ENCODE measurements around the gene EFR3B.

EFR3B gene

GRCh38 chr2:25035537-25036220, 6.2 kb upstream of the EFR3B start:
- no peak for DNase-seq (ENCODE audit: low spot score)

- DNase-seq (ENCODE audit: low spot score), result no peak
Measured at GRCh38 chr2:25036221-25036559, 5.7 kb upstream of the EFR3B start.

DNA sequence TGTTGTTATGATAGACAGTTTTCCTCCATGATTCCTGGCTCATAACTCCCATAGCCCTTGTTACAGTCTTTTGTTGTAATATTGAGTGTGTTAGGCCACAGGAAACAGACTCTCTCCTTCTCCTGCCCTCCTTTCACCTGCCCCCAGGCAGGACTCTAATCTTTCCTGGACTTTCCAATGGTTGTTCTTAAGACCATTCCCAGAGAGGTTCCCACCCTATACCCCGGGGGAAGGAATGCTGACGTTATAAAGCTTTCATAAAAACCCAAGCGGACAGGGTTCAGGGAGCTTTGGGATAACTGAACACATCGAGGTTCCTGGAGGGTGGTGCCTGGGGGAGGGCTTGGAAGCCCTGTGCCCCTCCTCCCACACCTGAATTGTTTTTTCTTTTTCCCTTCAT, 2.8 kb upstream of the EFR3B start:
- no peak for DNase-seq (ENCODE audit: low spot score)

- DNase-seq (ENCODE audit: low spot score), result peak; percentile 87
Measured at GRCh38 chr2:25041307-25041927, 459 bp upstream of the EFR3B start.

- DNase-seq (ENCODE audit: low spot score), result peak; percentile 27
Measured at GRCh38 chr2:25042321-25043240, 705 bp downstream of the EFR3B start.

DNA sequence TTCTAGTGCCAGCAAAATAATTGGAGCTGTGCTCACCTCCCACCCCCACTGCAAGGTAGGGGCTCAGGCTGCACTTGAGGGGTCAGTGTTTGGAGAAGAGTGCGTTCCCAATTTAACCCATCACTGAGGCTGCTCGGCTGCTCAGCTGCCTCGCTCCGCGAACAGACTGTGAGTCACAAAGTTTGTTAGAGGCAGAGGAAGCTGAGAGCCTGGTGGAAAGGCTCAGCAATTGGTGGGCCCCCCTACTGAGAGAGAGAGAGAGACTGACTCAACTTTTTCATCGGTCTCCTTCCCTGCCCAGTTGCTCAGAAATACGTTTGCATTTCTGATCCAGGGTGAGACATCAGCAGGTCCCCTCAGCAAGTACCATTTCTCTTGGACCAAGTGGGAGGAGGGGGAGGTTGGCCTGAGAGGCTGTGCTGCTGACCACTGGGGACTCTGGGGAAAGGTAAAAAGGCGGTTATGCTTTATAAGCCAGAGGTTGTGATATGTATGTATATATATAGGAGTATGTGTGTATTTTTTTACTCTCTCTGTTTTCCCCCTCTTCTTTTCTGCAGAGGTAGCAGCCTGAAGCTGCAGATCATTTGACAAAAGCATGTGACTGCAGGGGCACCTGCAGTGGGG, 1.5 kb downstream of the EFR3B start:
- peak; percentile 89 for DNase-seq (ENCODE audit: low spot score)

- no peak for DNase-seq (ENCODE audit: low spot score)
Measured at GRCh38 chr2:25044011-25044410, 2.1 kb downstream of the EFR3B start.

GRCh38 chr2:25044990-25045389, 3.1 kb downstream of the EFR3B start:
- DNase-seq (ENCODE audit: low spot score), result peak; percentile 31

- no peak for DNase-seq (ENCODE audit: low spot score)
Measured at GRCh38 chr2:25049422-25049821, 7.5 kb downstream of the EFR3B start.

- DNase-seq (ENCODE audit: low spot score), result no peak
Measured at GRCh38 chr2:25050128-25050527, 8.3 kb downstream of the EFR3B start.

GRCh38 chr2:25053041-25053440, 11.2 kb downstream of the EFR3B start:
- DNase-seq (ENCODE audit: low spot score), result no peak

GRCh38 chr2:25054720-25055119, 12.8 kb downstream of the EFR3B start:
- no peak for DNase-seq (ENCODE audit: low spot score)

DNA sequence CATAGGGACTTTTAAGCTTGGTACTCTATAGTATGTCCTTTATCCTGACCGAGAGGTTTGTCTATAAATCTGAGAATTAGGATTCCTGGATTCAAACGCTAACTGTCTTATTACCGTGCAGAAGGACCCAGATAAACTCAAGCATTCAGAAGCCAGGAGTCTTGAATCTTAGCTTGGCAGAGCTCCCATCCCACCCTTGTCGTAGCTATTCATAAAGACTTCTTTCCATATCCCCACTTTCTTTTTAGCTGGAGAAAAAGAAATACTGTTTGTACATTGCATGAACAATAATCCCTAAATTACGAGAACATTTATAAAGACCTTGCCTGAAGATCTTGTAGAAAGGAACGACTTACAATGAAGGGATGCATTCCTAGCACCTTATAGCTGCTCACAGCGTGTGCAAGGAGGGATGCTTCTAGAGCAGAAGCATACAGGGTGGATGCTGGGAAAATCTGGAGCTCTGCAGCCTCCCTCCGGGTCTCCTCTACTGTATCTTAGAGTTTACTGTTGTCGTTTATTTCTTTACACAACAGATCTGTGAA, 13.6 kb downstream of the EFR3B start:
- DNase-seq (ENCODE audit: low spot score), result no peak

- no peak for DNase-seq (ENCODE audit: low spot score)
Measured at GRCh38 chr2:25056098-25056821, 14.4 kb downstream of the EFR3B start.

GRCh38 chr2:25062511-25062917, 20.6 kb downstream of the EFR3B start:
- DNase-seq (ENCODE audit: low spot score), result no peak

GRCh38 chr2:25063876-25064660, 22.2 kb downstream of the EFR3B start:
- DNase-seq (ENCODE audit: low spot score), result no peak

- DNase-seq (ENCODE audit: low spot score), result no peak
Measured at GRCh38 chr2:25065768-25066167, 23.9 kb downstream of the EFR3B start.

DNA sequence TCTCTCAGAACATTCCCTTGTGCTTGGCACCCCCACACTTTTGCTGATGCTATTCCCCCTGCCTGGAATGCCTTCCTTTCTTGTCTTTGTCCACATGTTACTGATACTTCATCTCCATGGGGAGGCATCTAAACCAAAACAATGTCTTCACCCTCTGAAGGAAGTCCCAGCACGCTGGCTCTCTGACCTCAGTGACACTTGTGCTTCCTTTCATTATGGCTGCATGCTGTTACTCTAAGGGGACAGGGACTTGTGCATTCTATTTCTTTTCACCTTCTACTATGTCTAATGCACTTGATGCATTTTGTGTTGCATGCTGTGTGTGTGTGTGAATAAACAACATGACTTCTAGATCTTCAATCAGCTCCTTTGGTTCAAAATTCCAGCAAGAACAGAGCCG, 24.6 kb downstream of the EFR3B start:
- no peak for DNase-seq (ENCODE audit: low spot score)

DNA sequence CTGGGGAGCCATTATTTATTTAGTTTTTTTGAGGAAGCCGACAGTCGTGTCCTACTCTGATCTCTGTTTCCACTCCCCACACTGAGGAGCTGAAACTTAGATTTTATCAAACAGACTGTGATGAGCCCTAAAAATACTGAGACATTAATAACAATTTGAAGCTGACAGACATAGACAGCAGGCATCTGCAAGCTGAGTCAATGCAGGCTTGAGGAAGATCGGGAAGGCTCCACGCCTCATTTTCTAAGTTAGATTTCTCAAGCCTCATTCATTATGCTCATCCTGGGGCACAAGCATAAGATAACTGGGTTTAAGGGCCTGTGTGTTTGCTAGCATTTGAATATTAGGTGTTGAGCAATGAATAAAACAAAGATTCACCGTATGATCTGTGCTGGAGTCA, 26.3 kb downstream of the EFR3B start:
- no peak for DNase-seq (ENCODE audit: low spot score)

DNA sequence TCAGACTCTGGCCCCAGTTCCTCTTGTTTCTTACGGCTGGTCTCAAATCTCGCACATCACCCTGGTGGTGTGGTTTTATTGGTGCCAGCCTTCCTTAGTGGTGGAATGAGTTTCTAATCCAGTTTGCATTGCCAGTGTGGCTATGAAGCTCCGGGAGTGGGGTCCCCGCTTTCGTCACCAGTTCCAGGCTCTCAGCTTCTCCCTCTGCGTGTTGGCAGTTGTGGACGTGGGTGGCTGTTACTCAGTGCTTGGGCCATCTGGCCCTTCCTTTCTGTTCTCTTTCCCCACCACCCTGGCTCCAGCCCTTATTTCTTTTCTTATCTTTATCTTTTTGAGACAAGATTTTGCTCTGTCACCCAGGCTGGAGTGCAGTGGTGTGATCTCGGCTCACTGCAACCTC, 30.1 kb downstream of the EFR3B start:
- no peak for DNase-seq (ENCODE audit: low spot score)

DNA sequence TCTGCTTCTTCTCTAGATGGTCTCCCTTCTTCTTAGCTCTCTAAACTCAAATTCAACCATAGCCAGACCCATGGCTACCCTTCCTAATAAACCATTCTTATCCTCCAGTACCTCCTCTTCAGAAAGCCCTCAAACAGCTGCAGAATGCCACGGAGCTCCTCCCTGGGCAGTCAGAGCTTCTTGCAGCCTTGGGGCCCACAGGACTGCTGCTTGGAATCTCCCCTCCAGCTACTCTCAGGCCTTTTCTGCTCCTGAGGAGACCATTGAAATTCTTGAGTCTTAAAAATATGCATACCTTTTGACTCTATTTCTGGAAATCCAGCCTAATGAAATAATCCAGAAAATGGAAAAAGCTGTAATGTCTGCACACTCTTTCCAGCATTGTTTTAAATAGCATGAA, 30.7 kb downstream of the EFR3B start:
- no peak for DNase-seq (ENCODE audit: low spot score)

Measured in kidney tubule cell (primary cell).